Mesenchymal stem cell (in vitro differentiated cells and primary cell): Measurements from ENCODE around the gene TRIM2. TPM values are rescaled to one million over a fixed set of nuclear protein-coding genes. Genes with fewer than 3 reads are reported as not detected.

ENCODE experiments used
- small RNA-seq: library from polyadenylated mRNA; stranded (forward); fragments of <200 nt; extraction: miRNeasy Mini kit (QIAGEN cat#:217004); gene quantifications from one replicate; pipeline ENCODE3, GENCODE V24; 2013; ENCODE audit warnings: low read depth

The TRIM2 gene

Small RNA genes lying within 50 kb of the gene (small RNA-seq; reads per million reads assigned to genes)
- gene RF00019 (not detected), gene RN7SL419P (not detected), gene RNU6-1196P (not detected)
